IMR-90 (cell line): Measurements from ENCODE around the gene BLVRA. TPM values are rescaled to one million over a fixed set of nuclear protein-coding genes. Genes with fewer than 3 reads are reported as not detected.

Source experiments
- ATAC-seq: fragments of 200-7000 bp; cut with Tn5 transposase; 2 replicates; pipeline ENCODE4 v1.9.1; 2020; ENCODE audit warnings: low read depth, mild to moderate bottlenecking, moderate library complexity
- BruUV-seq: library from RNA; stranded (reverse); fragments of 400-500 nt; replicated peaks from 2 replicates; lab custom pipeline; 2021; lab: Mats Ljungman, UMichigan
- CTCF ChIA-PET: fragments of 300-600 bp; formaldehyde crosslinking; extraction: SDS; loops from one replicate; lab custom pipeline; 2021; ENCODE audit warnings: antibody characterized with exemption; lab: Yijun Ruan, JAX
- POLR2A ChIA-PET: fragments of 300-600 bp; sonication (Branson Sonifier 250); formaldehyde crosslinking; loops from one replicate; lab custom pipeline; 2022; ENCODE audit warnings: antibody characterized with exemption; ENCODE audit not compliant: unreplicated experiment; lab: Charles Lee
- DNase-seq: peaks from one replicate; pipeline ENCODE4 v3.0.0; 2013
- H2AFZ ChIP-seq: replicated peaks from 2 replicates; pipeline ENCODE3; 2013; ENCODE audit warnings: low read length, mild to moderate bottlenecking; ENCODE audit not compliant: poor library complexity
- H2AK5ac ChIP-seq: 2 replicates; pipeline ENCODE4 v1.6.1; 2013; ENCODE audit warnings: low read depth, low read length, inconsistent platforms
- H2AK9ac ChIP-seq: replicated peaks from 2 replicates; pipeline ENCODE3; 2013; ENCODE audit warnings: mild to moderate bottlenecking, low read depth, low read length, moderate library complexity; ENCODE audit not compliant: poor library complexity
- H2BK120ac ChIP-seq: 2 replicates; pipeline ENCODE4 v1.6.1; 2013; ENCODE audit warnings: low read depth, low read length, inconsistent platforms
- H2BK15ac ChIP-seq: 3 replicates; pipeline ENCODE4 v1.6.1; 2013; ENCODE audit warnings: low read depth, low read length, inconsistent platforms
- H2BK20ac ChIP-seq: 2 replicates; pipeline ENCODE4 v1.6.1; 2013; ENCODE audit warnings: low read depth, mild to moderate bottlenecking, inconsistent platforms, low read length, moderate library complexity
- H2BK5ac ChIP-seq: 2 replicates; pipeline ENCODE4 v1.6.1; 2013; ENCODE audit warnings: mild to moderate bottlenecking, low read depth, low read length, inconsistent platforms; ENCODE audit not compliant: poor library complexity, severe bottlenecking
- H3K14ac ChIP-seq: replicated peaks from 2 replicates; pipeline ENCODE4 v1.6.1; 2013; ENCODE audit warnings: low read depth, low read length, inconsistent platforms
- H3K18ac ChIP-seq: 2 replicates; pipeline ENCODE4 v1.6.1; 2013; ENCODE audit warnings: low read depth, low read length, control low read depth
- H3K23ac ChIP-seq: 2 replicates; pipeline ENCODE4 v1.6.1; 2013; ENCODE audit warnings: low read depth, low read length, inconsistent platforms
- H3K27ac ChIP-seq: 2 replicates; pipeline ENCODE4 v1.5.1; 2013; ENCODE audit warnings: mild to moderate bottlenecking, control low read depth, low read length; ENCODE audit not compliant: insufficient read depth
- H3K27me3 ChIP-seq: 2 replicates; pipeline ENCODE4 v1.6.1; 2013; ENCODE audit warnings: low read length; ENCODE audit not compliant: control insufficient read depth, insufficient read depth
- H3K36me3 ChIP-seq: 2 replicates; pipeline ENCODE4 v1.6.1; 2013; ENCODE audit warnings: low read length, mixed read lengths; ENCODE audit not compliant: control insufficient read depth, insufficient read depth
- H3K4ac ChIP-seq: 2 replicates; pipeline ENCODE4 v1.6.1; 2013; ENCODE audit warnings: low read depth, low read length, inconsistent platforms
- H3K4me1 ChIP-seq: 2 replicates; pipeline ENCODE4 v1.6.1; 2013; ENCODE audit warnings: low read length, mixed read lengths; ENCODE audit not compliant: control insufficient read depth, insufficient read depth
- H3K4me2 ChIP-seq: 2 replicates; pipeline ENCODE4 v1.6.1; 2013; ENCODE audit warnings: low read depth, mild to moderate bottlenecking, control low read depth, low read length, moderate library complexity
- H3K4me3 ChIP-seq: 2 replicates; pipeline ENCODE4 v1.5.1; 2013; ENCODE audit warnings: low read depth, mild to moderate bottlenecking, control low read depth, low read length, moderate library complexity; ENCODE audit not compliant: insufficient read depth
- H3K56ac ChIP-seq: 2 replicates; pipeline ENCODE4 v1.6.1; 2013; ENCODE audit warnings: low read length, inconsistent platforms; ENCODE audit not compliant: insufficient read depth; ENCODE audit errors: extremely low read depth
- H3K79me1 ChIP-seq, 2 experiments: 2 replicates each; pipeline ENCODE4 v1.6.1; 2013; ENCODE audit warnings: low read length in 2 of 2, inconsistent platforms in 1 of 2, low read depth in 1 of 2
- H3K9ac ChIP-seq: 2 replicates; pipeline ENCODE4 v1.6.1; 2013; ENCODE audit warnings: low read depth, low read length, control low read depth
- H3K9me1 ChIP-seq: 2 replicates; pipeline ENCODE4 v1.6.1; 2013; ENCODE audit warnings: low read length, inconsistent platforms; ENCODE audit not compliant: insufficient read depth
- H3K9me3 ChIP-seq: 2 replicates; pipeline ENCODE4 v1.6.1; 2013; ENCODE audit warnings: low read length; ENCODE audit not compliant: control insufficient read depth, insufficient read depth
- H4K20me1 ChIP-seq: 2 replicates; pipeline ENCODE4 v1.6.1; 2013; ENCODE audit warnings: low read length, inconsistent platforms; ENCODE audit not compliant: insufficient read depth
- H4K5ac ChIP-seq: 2 replicates; pipeline ENCODE4 v1.6.1; 2013; ENCODE audit warnings: mild to moderate bottlenecking, low read depth, low read length, control low read depth
- H4K8ac ChIP-seq, 2 experiments: 2 replicates each; pipeline ENCODE4 v1.6.1; 2013; ENCODE audit warnings: low read depth in 2 of 2, low read length in 2 of 2, control low read depth in 1 of 2, inconsistent platforms in 1 of 2
- H4K91ac ChIP-seq: 2 replicates; pipeline ENCODE4 v1.6.1; 2013; ENCODE audit warnings: low read depth, low read length, inconsistent platforms; ENCODE audit not compliant: insufficient read depth
- FOS ChIP-seq: fragments of 150-350 bp; IDR thresholded peaks from 2 replicates; pipeline ENCODE4 v1.6.1; 2016; ENCODE audit warnings: low read depth, low read length
- MAFK ChIP-seq: IDR thresholded peaks from 2 replicates; pipeline ENCODE4 v1.6.1; 2012; ENCODE audit warnings: low read depth, low read length, improper control_type of control experiment
- MXI1 ChIP-seq: IDR thresholded peaks from 2 replicates; pipeline ENCODE4 v1.6.1; 2012; ENCODE audit warnings: low read depth, mild to moderate bottlenecking, low read length, moderate library complexity, borderline replicate concordance
- WGBS, 2 experiments: methylation state at CpG; one replicate each; pipeline versions ENCODE4 v1.1.5 to v1.1.7; 2013; ENCODE audit warnings: missing lambda C conversion rate in 2 of 2; ENCODE audit not compliant: insufficient read length in 1 of 2; ENCODE audit errors: extremely low coverage in 2 of 2; 5-methylcytosine and 5-hydroxymethylcytosine counted together
- dilution Hi-C: fragments of 300-500 bp; cut with HindIII; formaldehyde crosslinking; loops from one replicate; pipeline ENCODE4 v1.14.3; 2018; ENCODE audit warnings: low sequenced_read_pairs; ENCODE audit not compliant: unreplicated experiment
- in situ Hi-C: fragments of 300-500 bp; cut with MboI; formaldehyde crosslinking; loops from 3 replicates; pipeline ENCODE4 v1.14.3; 2019; ENCODE audit warnings: low sequenced_read_pairs, inconsistent platforms, mixed read lengths
- intact Hi-C: fragments of 100-400 bp; cut with micrococcal nuclease; formaldehyde crosslinking; loops from 2 replicates; pipeline ENCODE4 v1.10.0; 2022
- polyA plus RNA-seq, 3 experiments: library from polyadenylated mRNA; depleted of rRNA; stranded (reverse); fragments of >200 nt; gene quantifications; 2 replicates each; pipeline ENCODE4 v1.2.3, GENCODE V29; 2012; ENCODE audit warnings: low replicate concordance in 1 of 3
- total RNA-seq: library from RNA; depleted of rRNA; stranded (reverse); fragments of >200 nt; gene quantifications from 2 replicates; pipeline ENCODE4 v1.2.3, GENCODE V29; 2012

BLVRA gene
- total and polyA plus RNA-seq, 2 of the 4 experiments (the other 2 are of a cell fraction), result 32.3 to 47.1 TPM

- ChIA-PET POLR2A (no interaction called here), CTCF (no interaction called here)
- H3K36me3 ChIP-seq, result peaks cover 17% of the 10 kb centered on the region
- no peak overlapping the region for H3K18ac ChIP-seq
- no peak overlapping the region for H2BK20ac ChIP-seq
- H4K20me1 ChIP-seq, result no peaks in the 10 kb centered on the region
- H3K14ac ChIP-seq, result no peak overlapping the region
- dilution Hi-C loops (no loop called here), in situ Hi-C loops (no loop called here), intact Hi-C loops (no loop called here)
- H2BK120ac ChIP-seq, result no peak overlapping the region
- peaks cover 7% of the 10 kb centered on the region; the same call in 1 of the 2 replicates for H3K9me1 ChIP-seq
- TF ChIP-seq MXI1, result no peak
- no peak for TF ChIP-seq MAFK
- no peak for TF ChIP-seq FOS
- BruUV-seq, result no TSS peak
- no peaks in the 10 kb centered on the region for H3K27me3 ChIP-seq
- no peak overlapping the region for H2AK9ac ChIP-seq
- H3K27ac ChIP-seq, result no peak overlapping the region
- no peak for ATAC-seq
- no peaks in the 10 kb centered on the region for H3K9me3 ChIP-seq
- no peak overlapping the region for H4K5ac ChIP-seq
- no peaks in the 10 kb centered on the region for H3K79me1 ChIP-seq
- no peak overlapping the region for H3K4ac ChIP-seq
- H2AFZ ChIP-seq, result no peak overlapping the region
- no peak overlapping the region for H3K56ac ChIP-seq
- no peak overlapping the region for H3K4me2 ChIP-seq
- 97% methylated on average over 14 of the region's 14 CpGs; no CpG with 5 or more reads in 1 of the 2 experiments for WGBS, 2 experiments
- DNase-seq, result no peak
- no peak overlapping the region for H2BK5ac ChIP-seq
- H3K4me1 ChIP-seq, result peaks cover 2% of the 10 kb centered on the region; the same call in 1 of the 2 replicates
- H2BK15ac ChIP-seq, result no peak overlapping the region
- no peak overlapping the region for H4K91ac ChIP-seq
- no peak overlapping the region for H3K9ac ChIP-seq
- H3K23ac ChIP-seq, result no peak overlapping the region
- H4K8ac ChIP-seq, result no peak overlapping the region
- H3K4me3 ChIP-seq, result no peak overlapping the region
- H2AK5ac ChIP-seq, result no peak overlapping the region
These were observed 29.3 kb downstream of the BLVRA start for GRCh38 chr7:43787771-43788170.
